Transverse colon (tissue), 3 donors: Measurements from ENCODE around the gene PCSK6.

Experiments used
- EP300 ChIP-seq: sonication (generic); formaldehyde crosslinking; IDR thresholded peaks from one replicate; pipeline ENCODE4 v1.6.1; 2017; ENCODE audit warnings: antibody characterized with exemption, low read depth
- POLR2A ChIP-seq: fragments of 450-650 bp; IDR thresholded peaks from one replicate; pipeline ENCODE4 v1.6.1; 2016; ENCODE audit warnings: antibody characterized with exemption, mild to moderate bottlenecking, moderate library complexity
- TF ChIP-seq, protein P1 (sequence below), 5 experiments: fragments of 200-600 bp in 3 of 5; fragments of 450-650 bp in 2 of 5; sonication (generic) in 3 of 5; IDR thresholded peaks; 1 replicate in 2 of 5; 2 replicates in 3 of 5; pipeline ENCODE4 v1.5.1; 2016 to 2017; ENCODE audit warnings: antibody characterized with exemption in 5 of 5, inconsistent platforms in 3 of 5, mild to moderate bottlenecking in 2 of 5, moderate library complexity in 1 of 5

DNA sequence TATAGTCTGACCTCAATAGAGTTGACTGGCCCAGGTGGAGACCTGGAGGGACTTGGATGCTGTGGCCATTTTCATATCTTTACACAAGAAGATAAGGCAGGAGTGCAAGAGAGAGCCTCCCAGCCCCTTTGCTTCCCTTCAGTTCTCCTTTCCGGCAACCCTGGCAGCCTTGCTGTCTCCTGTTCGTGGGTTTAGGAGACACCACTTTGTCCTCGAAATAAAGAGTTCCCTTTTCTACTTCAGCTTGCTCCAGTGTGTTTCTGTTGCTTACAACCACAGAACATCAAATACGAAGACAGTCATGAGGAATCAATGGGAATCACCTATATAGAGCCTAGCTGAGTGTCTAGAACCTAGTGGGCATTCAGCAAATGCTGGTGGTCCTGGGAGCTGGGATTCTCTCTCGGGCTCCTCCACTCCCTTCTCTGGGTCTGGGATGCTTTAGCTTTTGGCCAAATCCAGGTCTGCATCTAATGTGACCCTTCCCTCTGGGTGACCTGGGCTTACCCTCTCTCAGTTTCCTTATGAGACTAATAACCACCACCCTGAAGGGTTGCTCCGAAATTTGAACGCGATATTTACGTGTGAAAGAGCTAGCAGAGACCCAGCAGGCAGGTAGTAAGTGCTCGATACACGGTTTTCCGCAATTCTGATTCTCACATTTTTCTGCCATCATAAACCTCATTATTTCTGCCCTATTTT lies 44.5 kb downstream of the PCSK6 start:
- TF ChIP-seq, protein P1, sequence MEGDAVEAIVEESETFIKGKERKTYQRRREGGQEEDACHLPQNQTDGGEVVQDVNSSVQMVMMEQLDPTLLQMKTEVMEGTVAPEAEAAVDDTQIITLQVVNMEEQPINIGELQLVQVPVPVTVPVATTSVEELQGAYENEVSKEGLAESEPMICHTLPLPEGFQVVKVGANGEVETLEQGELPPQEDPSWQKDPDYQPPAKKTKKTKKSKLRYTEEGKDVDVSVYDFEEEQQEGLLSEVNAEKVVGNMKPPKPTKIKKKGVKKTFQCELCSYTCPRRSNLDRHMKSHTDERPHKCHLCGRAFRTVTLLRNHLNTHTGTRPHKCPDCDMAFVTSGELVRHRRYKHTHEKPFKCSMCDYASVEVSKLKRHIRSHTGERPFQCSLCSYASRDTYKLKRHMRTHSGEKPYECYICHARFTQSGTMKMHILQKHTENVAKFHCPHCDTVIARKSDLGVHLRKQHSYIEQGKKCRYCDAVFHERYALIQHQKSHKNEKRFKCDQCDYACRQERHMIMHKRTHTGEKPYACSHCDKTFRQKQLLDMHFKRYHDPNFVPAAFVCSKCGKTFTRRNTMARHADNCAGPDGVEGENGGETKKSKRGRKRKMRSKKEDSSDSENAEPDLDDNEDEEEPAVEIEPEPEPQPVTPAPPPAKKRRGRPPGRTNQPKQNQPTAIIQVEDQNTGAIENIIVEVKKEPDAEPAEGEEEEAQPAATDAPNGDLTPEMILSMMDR (IDR thresholded peaks at IDR 0.05): no peak
- TF ChIP-seq POLR2A (no peak), EP300 (no peak)
